Colonic mucosa (tissue), 4 donors: ENCODE results near the gene ST8SIA6. TPM values are rescaled to one million over a fixed set of nuclear protein-coding genes. Genes with fewer than 3 reads are reported as not detected.
"Not testable (repeated sequence)": the region's sequence is repeated elsewhere in the genome, so short reads cannot be mapped to it uniquely, and the experiment has no call there.

Experiments
- DNase-seq: peaks from one replicate; pipeline ENCODE4 v3.0.0-alpha.2; 2020
- H3K27ac ChIP-seq: fragments of 200-600 bp; one replicate; pipeline ENCODE4 v1.8.0; 2021
- H3K27me3 ChIP-seq: fragments of 200-600 bp; one replicate; pipeline ENCODE4 v1.8.0; 2021
- H3K36me3 ChIP-seq: fragments of 200-600 bp; one replicate; pipeline ENCODE4 v1.8.0; 2021
- H3K4me1 ChIP-seq: fragments of 200-600 bp; one replicate; pipeline ENCODE4 v1.8.0; 2021; ENCODE audit warnings: mild to moderate bottlenecking
- H3K4me3 ChIP-seq: fragments of 200-600 bp; one replicate; pipeline ENCODE4 v1.8.0; 2021
- H3K9ac ChIP-seq, 2 donors: one replicate each; pipeline ENCODE4 v1.7.0; 2013; ENCODE audit warnings: control low read depth in 2 of 2, low read depth in 2 of 2, low read length in 2 of 2
- H3K9me3 ChIP-seq: fragments of 200-600 bp; one replicate; pipeline ENCODE4 v1.8.0; 2021
- CTCF ChIP-seq: fragments of 200-600 bp; IDR thresholded peaks from one replicate; pipeline ENCODE4 v1.8.0; 2022; ENCODE audit warnings: antibody characterized with exemption, mild to moderate bottlenecking
- intact Hi-C: fragments of 100-400 bp; cut with DNase I; formaldehyde crosslinking; loops from one replicate; pipeline ENCODE4 v1.14.1; 2022
- total RNA-seq, 2 donors: library from RNA; stranded (reverse); fragmentation: NEBNext Ultra II Directional in 1 of 2; extraction: Animal tissue kit (Norgen Biotek cat#: 25700) in 1 of 2; gene quantifications; one replicate each; pipeline ENCODE4 v1.2.1, GENCODE V29; 2021
- donor health status: healthy.
- donor health status: DM: no; HTN: no; CAD: no.
- donor health status: DM: no; HTN: no; CAD: no.

The ST8SIA6 gene
- total RNA-seq, 2 donors from 2014 or later, result 0.94 to 3.5 TPM

DNA sequence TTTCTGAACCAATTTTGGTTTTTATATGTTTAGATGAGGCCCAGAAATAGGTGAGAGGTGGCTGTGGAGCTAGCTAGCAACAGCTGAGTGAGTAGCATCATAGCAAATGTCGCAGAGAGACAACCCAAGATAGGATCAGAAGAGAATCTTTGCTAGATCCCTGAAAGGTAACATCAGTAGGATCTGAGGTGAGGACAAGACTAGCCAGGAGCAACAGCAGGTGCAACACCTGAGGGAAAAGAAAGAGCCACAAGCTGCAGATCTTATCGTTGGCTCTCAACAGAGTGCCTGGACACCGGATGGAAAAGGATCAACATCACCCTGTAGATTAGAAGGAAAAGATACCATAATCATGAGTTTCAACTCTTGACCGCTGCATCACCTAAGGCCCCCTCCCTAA is 4.4 kb downstream of the ST8SIA6 start:
- Histone ChIP-seq H3K27ac (no peak overlapping the region), H3K9ac (no peak overlapping the region), H3K27me3 (peaks cover 7% of the 10 kb centered on the region), H3K4me3 (no peak overlapping the region), H3K9me3 (no peaks in the 10 kb centered on the region), H3K4me1 (no peaks in the 10 kb centered on the region), H3K36me3 (no peaks in the 10 kb centered on the region)
- no peak for TF ChIP-seq CTCF
- no peak for DNase-seq
- intact Hi-C loops, result no loop called here

GRCh38 chr10:17445400-17445998 is 8.9 kb downstream of the ST8SIA6 start:
- Histone ChIP-seq H3K4me3 (no peak overlapping the region), H3K27me3 (no peaks in the 10 kb centered on the region), H3K4me1 (peaks cover 4% of the 10 kb centered on the region), H3K9ac (no peak overlapping the region), H3K9me3 (no peaks in the 10 kb centered on the region), H3K36me3 (no peaks in the 10 kb centered on the region), H3K27ac (peak overlapping the region; percentile 51)
- DNase-seq, result peak; percentile 62
- TF ChIP-seq CTCF, result no peak
- intact Hi-C loops, result no loop called here

DNA sequence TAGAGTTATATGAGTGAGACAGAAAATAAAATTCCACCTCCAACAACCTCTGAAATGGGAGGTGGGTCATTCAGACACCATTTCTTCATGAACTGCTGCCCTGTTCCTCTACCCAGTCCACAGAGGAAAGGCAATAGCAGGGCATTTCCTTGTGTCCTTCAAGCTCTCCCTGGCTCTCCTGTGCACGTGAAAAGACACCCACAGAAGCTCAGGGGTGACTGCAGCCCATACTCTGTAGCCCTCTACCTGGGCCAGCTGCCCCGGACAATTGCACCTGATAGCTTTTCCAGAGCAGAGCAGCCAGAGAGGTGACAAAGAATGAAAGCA is 10.0 kb downstream of the ST8SIA6 start:
- no peaks in the 10 kb centered on the region for H3K27me3 ChIP-seq
- no peak for TF ChIP-seq CTCF
- intact Hi-C loops, result no loop called here
- H3K9me3 ChIP-seq, result no peaks in the 10 kb centered on the region
- DNase-seq, result no peak
- no peak overlapping the region for H3K4me3 ChIP-seq
- H3K36me3 ChIP-seq, result no peaks in the 10 kb centered on the region
- H3K27ac ChIP-seq, result peak overlapping the region; percentile 51
- peaks cover 4% of the 10 kb centered on the region for H3K4me1 ChIP-seq
- no peak overlapping the region for H3K9ac ChIP-seq

DNA sequence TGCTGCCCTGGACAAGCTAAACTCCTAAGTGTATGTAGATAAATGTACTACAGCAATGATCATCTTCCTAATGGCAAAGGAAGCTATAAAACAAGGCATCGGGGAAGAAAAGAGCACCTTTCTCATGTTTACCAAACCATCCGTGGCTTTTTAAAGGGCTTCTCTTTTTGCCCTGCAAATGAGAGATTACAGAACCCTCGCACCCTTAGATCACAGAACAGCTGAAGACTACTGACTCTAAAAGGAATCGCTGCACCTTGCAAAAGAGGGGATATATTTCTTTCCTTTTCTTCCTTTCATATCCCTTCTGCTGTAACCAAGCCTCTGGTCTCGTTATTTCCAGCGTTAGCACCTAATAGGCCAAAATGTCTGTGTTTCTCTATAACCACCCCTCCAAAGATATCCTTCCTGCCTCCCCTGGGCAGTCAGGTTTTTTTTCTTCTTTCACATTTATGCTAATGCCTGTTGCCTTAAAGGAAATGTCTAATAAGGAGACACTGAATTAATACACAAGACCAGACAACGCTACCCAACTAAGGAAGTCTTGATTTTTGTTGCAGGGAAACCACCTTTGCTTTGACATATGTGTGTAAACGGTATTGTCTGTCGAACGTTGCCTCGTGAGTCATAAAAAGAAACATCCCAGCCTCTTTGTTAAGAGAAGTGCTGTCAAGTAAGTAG is 10.5 kb downstream of the ST8SIA6 start:
- Histone ChIP-seq H3K4me3 (no peak overlapping the region), H3K36me3 (no peaks in the 10 kb centered on the region), H3K27me3 (no peaks in the 10 kb centered on the region), H3K9ac (no peak overlapping the region), H3K27ac (peak overlapping the region; percentile 51), H3K9me3 (no peaks in the 10 kb centered on the region), H3K4me1 (peaks cover 4% of the 10 kb centered on the region)
- no peak for DNase-seq
- no peak for TF ChIP-seq CTCF
- intact Hi-C loops, result no loop called here

DNA sequence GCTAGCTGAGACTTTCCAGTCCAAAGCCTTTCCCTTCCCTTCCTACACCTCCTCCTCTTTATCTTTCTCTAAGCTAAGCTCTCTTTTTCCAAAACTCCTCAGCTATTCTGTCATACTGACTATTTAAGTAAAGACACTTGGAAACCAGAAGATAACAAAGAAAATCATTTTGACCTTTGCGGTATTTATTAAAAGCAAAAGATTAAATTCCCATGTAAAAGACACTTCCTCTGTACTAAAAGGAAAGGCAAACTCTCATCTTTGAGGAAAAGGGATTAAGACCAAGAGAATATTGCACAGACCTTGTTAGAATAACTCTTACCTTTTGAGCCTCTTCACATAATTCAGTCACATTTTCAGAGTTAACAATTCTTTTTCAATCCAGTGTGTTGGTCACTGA is 15.8 kb downstream of the ST8SIA6 start:
- no peaks in the 10 kb centered on the region for H3K9me3 ChIP-seq
- H3K4me3 ChIP-seq, result no peak overlapping the region
- H3K27ac ChIP-seq, result no peak overlapping the region
- H3K36me3 ChIP-seq, result no peaks in the 10 kb centered on the region
- no peak for DNase-seq
- no peaks in the 10 kb centered on the region for H3K27me3 ChIP-seq
- H3K9ac ChIP-seq, result no peak overlapping the region
- TF ChIP-seq CTCF, result no peak
- intact Hi-C loops, result no loop called here
- no peaks in the 10 kb centered on the region for H3K4me1 ChIP-seq

DNA sequence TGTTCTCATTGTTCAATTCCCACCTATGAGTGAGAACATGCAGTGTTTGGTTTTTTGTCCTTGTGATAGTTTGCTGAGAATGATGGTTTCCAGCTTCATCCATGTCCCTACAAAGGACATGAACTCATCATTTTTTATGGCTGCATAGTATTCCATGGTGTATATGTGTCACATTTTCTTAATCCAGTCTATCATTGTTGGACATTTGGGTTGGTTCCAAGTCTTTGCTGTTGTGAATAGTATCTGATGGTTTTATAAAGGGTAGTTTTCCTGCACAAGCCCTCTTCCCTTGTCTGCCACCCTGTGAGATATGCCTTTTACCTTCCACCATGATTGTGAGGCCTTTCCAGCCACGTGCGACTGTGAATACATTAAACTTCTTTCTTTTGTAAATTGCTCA is 17.8 kb downstream of the ST8SIA6 start:
- H3K36me3 ChIP-seq, H3K27me3 ChIP-seq, intact Hi-C loops, DNase-seq, H3K9me3 ChIP-seq, H3K27ac ChIP-seq, H3K4me3 ChIP-seq, H3K9ac ChIP-seq, H3K4me1 ChIP-seq: not testable (repeated sequence)
